NCI-H82 treated with DMSO at 0.1 percent for 48 hours (cell line): ENCODE data around the gene E2F4.

Source experiments
- DNase-seq: peaks from one replicate; lab custom pipeline; 2025; ENCODE audit not compliant: unreplicated experiment; lab: John Stamatoyannopoulos, UW

E2F4 gene, protein sequence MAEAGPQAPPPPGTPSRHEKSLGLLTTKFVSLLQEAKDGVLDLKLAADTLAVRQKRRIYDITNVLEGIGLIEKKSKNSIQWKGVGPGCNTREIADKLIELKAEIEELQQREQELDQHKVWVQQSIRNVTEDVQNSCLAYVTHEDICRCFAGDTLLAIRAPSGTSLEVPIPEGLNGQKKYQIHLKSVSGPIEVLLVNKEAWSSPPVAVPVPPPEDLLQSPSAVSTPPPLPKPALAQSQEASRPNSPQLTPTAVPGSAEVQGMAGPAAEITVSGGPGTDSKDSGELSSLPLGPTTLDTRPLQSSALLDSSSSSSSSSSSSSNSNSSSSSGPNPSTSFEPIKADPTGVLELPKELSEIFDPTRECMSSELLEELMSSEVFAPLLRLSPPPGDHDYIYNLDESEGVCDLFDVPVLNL

DNA sequence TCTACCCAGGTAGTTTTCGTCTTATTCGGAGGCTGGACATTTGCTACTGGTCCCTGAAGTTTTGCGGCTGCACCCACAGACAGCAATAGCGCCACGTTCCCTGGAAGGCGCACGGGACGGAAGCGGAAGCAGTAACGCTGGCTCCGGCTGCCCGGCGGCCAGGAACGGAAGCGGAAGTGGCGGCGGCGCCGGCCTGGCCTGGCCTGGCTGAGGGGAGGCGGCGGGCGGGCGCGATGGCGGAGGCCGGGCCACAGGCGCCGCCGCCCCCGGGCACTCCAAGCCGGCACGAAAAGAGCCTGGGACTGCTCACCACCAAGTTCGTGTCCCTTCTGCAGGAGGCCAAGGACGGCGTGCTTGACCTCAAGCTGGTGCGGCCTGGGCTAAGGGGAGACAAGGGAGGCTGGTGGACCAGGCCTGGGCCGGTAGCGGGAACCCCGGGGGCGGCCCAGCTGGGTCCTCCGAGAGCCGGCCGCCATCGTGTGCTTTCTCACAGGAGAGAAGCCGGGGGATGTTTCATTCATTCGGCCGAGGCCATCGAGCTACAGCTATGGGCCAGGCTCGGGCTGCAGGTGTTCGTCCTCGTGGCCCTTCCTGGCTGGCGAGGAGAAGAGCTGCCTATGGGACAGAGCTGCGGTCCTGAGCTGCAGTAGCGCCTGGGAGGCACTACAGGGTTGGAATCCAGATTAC, at the start of gene E2F4:
E2F4 (plus strand) TSS at position 161 of the 687 bp plus-strand sequence; CDS start at position 234, 73 bp downstream.
- DNase-seq, result peak; percentile 65

DNA sequence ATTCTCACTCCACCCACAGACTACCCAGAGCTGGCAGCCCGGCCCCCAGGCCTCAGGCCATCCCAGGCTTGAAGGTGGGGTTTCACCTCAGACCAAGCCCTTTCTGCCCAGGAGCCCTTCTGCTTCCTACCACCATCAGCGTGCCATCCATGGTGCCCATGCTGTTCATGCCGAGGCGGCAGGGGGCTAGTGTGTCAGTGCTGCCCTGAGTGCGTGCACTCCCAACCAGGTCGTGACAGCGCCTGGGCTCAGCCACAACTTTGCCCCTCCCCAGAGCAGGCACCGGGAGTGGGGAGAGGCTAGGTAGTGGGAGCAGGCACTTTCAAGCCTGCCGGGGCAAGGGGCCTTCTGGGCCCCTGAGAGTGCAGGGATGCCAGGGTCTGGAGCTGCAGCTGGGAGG, 49.6 kb upstream of the E2F4 start:
- no peak for DNase-seq

DNA sequence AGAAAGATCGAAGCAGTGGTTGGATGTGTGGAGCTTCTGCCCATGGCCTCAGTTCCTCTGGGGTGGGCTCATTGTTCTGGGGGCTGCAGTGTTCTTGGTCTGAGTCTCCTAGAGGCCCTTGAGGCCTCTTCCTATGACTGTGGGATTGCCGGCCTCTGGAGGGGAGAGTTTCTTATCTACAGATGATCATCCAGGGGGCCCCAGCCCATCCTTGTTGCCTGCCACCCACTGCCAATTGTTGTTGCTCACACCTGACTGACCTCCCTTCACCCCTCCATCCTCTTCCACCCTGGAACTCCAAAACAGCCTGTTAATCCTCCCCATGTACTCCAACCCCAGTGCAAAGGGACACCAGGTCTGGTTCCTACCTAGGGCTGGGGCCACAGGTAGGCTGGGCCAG, 47.0 kb upstream of the E2F4 start:
- DNase-seq, result no peak

DNA sequence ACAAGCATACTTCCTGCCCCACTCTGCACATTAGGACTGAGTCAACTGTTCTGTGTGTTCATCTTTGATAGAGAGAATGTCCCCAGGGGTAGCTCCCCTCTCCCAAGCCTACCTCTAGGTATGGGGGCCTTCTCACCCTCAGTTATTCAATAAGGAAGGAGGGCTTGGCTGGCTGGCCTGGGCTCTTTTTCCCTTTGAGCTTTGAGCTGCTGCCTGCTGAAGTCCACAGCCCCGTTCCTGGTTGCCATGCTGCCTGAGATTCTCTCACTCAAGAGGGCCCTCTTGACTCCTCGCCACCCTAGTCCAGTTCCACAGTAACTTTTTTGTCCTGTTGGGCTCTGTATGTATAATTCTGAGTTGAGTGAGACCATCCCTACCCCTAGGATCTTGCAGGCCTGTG, 46.2 kb upstream of the E2F4 start:
- DNase-seq, result no peak

DNA sequence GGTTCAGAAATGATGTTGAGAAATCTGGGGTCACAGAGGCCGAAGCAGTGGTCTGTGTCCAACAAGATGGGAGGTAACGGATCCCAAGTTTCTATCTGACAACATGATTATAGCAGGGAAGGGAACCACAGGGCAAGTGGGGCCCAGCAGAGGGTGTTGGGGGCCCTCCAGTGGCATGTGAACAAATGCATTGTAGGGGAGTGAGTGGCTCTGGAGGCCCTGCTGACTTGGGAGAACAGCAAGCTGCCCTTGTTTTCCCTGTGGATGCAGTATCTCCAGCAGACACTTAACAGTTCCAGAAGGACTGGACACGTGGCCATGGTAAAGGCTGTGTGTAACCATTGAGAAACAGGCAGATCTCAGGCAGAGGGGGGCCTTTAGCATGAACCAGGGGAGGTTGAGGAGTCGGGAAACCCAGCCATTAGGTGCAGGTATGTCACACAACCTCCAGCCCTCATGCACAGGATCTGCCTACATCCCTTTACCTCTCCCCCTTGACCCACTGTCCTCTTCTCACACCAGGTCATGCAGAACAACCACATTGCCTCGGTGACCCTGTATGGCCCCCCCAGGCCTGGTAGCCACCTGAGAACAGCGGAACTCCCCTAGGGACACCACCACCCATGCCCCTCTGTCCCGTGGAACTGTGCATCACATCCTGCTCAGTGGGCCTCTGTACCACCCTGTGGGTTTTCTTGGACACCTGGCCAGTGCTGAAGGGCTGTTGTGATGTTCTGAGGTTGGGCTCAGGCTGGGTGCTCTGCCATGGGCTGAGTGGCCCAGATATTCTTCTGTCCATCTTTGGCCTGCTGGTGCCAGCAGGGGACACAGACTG, 45.2 kb upstream of the E2F4 start:
- no peak for DNase-seq

DNA sequence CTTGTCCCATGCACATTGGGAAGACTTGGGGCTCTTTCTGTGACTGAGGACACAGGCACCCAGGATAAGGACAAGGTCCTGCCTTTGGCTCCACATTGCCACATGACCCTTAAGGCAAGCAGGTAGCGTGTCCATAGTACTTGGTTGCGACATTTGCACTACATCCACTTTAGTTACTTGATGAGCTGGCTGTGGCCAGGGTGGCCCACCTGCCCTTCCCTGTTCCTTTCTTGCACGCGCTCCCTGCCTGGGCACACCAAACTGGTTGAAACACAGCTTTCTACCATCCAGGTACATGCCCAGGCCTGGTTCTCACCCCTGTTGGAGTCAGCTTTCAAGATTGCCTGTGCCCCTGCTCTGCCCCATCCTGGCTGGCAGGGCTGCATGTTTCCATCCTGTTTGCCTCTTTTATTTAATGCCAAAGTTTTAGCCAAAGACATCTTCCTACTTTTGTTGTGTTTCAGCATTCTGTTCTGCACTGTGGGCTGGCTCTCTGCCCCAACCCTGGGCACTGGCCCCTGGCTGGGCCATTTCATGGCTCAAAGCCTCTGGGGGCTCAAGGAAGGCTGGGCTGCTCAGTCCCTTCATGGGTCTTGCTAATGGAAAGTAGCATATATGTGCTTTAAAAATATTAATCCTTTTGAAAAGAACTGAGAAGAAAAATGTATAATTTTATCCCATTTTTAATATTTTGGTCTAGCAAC, 44.4 kb upstream of the E2F4 start:
- no peak for DNase-seq

DNA sequence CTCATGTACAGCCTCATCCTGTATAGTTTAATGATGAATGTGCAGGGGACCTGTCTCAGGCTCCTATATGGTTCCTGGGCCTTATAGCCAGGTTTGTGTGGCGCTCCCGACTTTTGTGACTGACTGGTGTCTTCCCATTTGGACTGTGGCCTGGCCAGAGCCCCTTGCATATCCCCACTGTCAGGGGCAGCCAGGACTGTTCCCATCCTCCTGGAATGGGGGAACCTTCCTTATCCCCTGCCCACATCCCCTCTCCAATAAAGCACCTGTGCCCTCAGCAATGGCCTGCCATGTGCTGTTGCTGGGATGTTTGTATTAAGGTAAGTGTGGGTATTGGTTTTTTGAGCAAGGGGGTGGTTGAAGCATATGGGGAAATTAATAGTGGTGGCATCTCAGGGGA, 43.7 kb upstream of the E2F4 start:
- DNase-seq, result no peak

DNA sequence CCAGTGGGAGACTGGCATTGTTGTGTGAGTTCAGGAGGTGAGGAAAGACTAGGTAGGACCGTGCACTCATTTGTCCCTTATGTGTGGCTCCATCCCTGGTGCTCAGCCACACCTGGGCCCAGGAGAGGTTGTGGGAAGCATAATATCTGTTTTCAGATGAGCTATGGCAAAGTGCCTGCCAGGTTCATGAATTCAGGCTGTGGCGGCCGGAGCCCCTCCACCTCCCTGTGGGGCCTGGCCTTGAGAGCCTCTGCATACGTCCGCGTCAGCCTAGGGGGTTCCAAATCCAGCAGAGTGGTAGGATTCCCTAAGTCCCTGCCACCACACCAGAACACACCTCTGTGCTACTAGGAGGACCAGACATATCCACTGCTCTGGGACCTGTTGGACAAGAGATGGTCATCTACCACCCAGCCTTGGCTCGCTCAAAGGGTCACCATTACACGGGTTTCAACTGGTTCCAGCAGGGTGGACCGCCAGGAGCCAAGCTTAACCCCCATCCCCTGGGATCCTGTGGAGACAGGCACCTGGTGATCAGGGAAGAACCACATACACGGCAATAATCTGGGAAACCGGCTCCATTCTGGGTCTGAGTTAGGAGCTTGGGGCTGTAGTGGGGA, 43.2 kb upstream of the E2F4 start:
- no peak for DNase-seq

DNA sequence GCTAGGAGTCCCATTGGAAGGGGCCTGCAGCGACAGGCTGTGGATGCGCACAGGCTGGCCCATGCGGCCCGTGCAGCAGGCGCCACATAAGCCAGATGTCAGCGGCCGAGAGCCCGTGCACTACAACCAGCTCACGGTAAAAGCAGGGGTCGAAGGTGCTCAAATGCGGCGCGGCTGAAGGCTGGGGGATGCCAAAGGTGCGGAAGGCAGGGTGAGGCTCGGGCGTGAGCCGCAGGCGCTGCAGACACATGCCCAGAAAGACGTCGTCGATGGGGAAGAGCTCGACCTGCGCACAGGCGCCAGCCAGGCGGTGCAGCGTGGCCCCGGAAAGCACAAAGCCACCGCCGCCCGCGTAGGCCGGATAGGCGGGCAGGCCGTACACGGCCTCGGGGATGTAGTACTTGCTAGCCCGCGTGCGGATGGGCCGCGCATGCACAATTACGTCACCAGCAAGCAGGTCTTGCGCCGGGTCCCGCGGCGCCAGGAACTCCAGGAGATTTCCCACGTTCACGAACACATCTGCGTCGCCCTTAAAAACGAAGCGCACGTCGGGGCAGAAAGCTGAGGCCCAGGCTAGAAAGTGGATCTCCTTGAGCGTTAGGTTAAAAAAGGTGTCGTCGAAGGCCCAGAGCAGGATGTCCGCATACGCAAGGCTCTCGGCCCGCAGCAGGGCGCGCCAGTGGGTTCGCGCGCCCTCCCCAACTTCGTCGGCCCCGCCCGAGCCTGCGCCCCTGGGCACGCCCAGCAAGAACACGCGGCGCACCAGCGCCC, 42.5 kb upstream of the E2F4 start:
- no peak for DNase-seq

DNA sequence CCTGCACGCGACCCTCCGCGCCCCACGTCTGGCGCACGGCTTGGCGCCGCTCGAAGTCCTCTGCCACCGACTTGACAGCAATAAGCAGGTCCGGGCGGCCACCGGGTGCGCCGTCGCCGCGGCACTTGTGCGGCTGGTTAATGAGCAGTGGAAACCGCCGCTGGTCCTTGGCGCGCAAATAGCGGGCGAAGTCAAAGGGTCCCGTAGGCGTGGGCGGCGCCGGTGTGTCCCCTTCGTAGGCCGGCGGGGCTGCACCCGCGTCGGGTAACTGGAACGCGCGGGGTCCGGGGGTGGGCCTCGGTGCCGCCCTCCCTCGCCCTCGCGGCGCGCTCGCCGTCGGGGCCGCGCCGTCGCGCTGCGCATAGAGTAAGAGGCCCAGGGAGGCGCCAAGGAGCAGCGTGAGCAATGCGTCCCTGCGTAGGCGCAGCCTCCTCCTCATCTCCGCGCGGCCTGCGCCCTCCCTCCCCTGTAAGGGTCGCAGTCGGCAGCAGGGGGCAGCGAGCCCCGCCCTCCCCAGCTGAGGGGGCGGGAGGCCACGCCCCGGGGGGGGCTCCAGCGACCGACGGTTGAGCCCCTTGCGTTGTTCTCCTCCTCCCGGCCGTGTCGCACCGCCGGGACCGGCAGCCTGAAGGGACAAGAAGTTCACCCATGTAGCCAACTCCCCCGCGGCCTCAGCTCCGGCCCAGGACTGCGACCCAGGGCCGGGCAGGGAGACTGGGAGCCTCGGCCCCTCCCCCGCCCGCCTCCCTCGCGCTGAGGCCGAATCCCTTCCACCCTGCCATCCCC, 41.7 kb upstream of the E2F4 start:
- peak; percentile 8 for DNase-seq

DNA sequence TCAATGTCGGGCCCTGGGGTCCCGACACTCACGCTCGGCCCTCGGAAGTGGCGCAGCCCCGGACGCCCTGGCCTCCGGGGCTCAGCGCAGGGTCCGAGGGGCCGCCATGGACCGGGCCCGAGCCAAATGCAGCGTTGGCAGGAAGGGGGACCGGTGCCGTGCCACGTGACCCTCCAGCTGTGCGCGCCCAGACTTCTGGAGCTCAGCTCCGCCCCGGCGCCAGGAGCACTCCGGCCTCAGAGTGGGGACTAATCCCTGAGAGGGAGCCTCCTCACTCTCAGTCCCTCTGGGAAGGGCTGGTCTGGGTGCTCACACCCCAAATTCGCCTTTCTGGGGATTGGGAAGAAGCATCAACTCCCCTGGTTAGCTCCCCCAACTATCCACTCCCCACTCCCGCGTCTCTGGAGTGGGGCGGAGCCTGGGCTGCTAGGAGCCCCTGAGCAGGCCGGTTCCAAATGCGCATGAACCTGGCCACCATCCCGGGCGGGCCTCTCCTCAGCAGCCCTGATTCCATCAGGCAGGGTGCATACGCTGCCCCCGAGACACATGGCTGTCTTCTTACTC, 41.0 kb upstream of the E2F4 start, which contains the start of gene B3GNT9:
B3GNT9 (minus strand) TSS at position 166 of the 564 bp plus-strand sequence. CDS start 513 bp downstream, outside the sequence.
- no peak for DNase-seq

DNA sequence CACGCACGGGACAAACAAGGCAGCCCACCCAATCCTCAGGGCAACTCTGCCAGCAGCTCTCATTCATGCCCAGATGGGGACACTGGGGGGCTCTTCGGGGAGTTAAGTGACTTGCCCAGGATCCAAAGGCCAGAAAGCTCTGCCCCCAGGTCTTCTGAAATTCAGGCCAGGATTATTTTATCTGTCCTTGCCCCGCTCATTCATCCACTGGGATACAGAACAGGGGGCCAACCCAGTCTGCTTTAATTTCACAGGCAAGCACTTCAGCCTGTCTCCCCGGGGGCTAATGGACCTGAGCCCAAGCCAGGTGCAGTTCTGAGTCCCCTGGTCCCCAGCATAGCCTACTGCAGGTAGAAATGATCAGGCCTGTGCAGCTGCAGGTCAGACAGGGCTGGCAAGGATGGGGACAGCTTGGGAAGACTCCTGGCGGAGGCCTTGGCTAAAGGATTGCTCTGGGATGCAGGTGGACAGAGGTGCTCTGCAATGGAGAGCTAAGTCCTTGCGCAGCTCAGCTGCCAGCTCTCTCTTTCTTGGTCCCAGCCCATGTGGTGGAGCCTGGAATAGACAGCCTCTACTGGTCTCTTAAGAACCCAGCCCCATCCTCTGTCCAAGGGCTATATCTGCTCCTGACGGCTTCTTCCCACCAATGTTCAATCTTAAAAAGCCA, 40.4 kb upstream of the E2F4 start:
- no peak for DNase-seq

DNA sequence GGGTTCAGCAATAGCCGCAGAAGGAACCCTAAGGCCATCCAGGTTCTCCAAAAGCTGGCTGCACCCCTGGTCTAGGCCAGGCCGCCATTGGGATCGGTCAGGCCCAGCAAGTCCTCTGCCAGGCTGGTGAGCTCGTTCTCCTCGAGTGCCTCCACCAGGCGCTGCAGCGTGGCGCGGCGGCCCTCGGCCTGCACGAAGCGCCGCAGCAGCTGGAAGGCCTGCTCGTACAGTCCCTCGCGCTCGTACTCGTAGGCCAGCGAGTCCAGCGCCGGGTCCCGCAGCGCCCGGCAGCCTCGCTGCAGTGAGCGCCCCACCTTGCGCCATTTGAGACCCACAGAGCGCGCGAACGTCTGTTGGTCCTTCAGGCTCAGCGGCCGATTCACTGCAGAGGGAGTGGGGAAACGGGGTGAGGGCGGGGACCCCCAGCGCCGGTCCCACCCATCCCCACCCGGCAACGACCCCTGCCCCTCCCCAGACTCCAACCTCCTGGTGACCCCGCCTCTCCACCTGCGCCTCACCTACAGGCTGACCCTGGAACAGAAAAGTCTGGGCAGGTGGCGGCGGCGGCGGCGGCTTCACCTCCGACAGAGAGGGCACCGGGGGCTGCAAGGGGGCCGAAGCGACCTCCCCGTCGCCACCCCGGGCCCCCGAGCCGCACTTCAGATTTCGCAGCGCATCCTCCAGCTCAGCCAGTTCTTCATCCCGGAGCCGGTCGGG, 37.2 kb upstream of the E2F4 start:
- no peak for DNase-seq

DNA sequence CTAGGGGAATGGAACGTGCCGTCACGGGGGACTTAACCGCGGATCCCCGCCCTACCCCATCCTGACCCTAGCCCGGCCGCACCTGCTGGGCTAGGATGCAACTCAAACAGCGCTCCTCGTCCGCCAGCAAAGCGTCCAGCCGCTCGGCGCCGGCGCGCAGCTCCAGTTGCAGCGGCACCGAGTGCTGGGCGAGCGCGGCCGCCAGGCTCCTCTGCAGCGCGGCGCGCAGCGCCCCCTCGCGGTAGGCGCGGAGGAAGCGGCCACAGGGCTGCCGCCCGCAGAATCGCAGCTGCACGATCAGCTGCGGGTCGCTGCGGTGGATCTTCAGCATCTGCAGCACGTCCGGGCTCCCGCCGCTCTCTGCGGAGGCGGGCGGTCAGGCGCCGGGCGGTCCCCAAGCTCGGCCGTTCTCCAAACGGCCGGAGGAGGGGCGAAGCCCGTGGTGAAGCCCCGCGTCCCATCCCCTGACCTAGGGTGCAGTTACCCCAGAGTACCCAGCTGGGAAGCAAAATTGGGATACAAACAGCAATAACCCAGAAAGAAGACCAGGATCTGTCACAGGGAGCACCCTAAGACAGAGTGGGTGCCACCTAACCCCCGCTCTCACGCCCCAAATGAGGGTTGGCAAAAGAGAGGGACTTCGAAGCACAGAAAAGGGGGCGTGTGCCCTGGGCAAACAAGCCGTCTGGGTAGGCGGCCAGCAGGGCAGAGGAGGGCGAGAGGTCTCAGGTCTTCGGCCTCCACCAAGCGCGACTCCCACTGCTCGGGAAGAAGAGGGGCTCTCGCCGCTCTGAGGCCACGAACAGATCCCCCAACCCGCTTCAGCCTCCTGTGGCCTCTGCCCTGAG, 36.4 kb upstream of the E2F4 start:
- peak; percentile 8 for DNase-seq

DNA sequence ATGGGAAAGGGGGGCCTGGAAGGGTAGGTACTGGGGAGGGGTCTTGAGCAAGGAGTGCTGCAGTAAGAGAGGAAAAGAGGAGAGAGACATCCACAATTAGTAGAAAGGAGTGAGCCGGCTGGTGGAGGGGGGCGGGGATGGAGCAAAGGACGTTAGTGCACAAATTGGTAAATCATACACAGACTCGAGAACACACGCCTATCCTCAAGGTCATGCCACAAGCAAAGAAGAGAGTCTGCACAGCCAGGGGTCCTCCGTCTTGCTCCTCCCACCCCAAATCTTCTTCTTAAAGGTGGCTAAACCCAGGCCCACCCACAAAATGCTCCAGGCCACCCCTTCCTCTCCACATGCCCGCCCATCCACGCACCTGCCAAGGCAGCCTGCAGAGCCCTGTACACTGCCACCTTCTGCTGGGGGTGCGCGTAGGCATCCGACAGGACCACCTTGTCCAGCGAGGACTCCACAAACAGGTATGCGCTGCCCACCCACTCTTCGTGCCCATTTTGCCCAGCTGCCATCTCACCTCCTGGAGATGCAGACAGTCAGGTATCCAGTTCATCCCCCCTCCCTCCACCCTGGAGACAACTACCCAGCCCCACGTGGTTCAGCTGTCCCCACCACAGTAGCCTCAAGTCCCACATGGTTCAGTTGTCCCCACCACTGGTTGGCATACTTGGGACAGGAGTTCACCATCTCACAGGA, 35.7 kb upstream of the E2F4 start:
- no peak for DNase-seq
